Uterus (tissue), 2 donors: ENCODE results near the gene BICDL1.

ENCODE experiments used
- CTCF ChIP-seq, 4 experiments: fragments of 200-600 bp in 2 of 4; fragments of 450-650 bp in 2 of 4; sonication (generic) in 2 of 4; IDR thresholded peaks; one replicate each; pipeline ENCODE4 v1.5.1; 2016 to 2019; ENCODE audit warnings: antibody characterized with exemption in 4 of 4, mild to moderate bottlenecking in 2 of 4, moderate library complexity in 1 of 4
- POLR2A ChIP-seq, 2 donors: fragments of 450-650 bp; IDR thresholded peaks; one replicate each; pipeline ENCODE4 v1.6.1; 2016; ENCODE audit warnings: antibody characterized with exemption in 2 of 2, mild to moderate bottlenecking in 1 of 2, moderate library complexity in 1 of 2

- no peak for TF ChIP-seq CTCF (IDR thresholded peaks at IDR 0.05)
- no peak for TF ChIP-seq POLR2A (IDR thresholded peaks at IDR 0.05)
These were observed 88.2 kb downstream of the BICDL1 start for GRCh38 chr12:120077260-120077659.
